HG03280 (cell line): ENCODE data around the gene PRKCE.

ENCODE experiments used
- ATAC-seq: cut with Tn5 transposase; IDR thresholded peaks from one replicate; pipeline ENCODE4 v1.9.1; 2021; ENCODE audit warnings: mild to moderate bottlenecking, moderate library complexity; ENCODE audit not compliant: unreplicated experiment

The PRKCE gene

DNA sequence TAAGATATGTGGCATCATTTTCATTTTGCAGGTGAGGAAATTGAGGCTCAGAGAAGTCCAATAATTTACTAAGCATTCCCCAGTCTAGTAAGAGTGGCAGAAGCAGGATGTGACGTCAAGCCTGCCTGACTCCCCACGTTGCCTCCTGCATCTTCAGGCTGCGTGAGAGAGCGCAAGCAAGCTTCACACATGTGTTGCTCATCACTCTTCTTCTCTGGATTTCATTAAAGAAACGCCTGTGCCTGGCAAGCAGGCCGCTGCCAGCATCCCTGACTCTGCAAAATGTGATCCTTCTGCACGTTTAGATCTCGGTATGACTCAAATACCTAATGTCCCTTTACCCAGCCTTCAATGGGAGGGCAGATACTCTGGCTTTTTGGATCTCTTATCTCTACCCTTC is 96.8 kb downstream of the PRKCE start:
- ATAC-seq = no peak

DNA sequence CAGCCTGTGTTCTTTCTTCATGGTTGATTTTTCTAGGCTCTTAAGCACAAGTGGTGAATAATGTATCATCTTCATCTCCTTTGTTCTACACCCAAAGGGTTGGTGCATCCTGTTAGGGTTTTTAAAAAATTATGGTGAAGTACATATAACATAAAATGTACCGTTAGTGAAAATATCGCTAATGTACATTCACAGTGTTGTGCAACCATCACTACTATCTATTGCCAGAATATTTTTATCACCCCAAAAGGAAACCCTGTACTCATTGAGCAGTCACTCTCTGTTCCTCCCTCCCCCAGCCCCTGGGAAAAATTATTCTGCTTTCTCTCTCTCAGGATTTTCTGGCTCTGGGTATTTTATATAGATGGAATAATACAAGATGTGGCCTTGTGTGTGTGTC is 98.5 kb downstream of the PRKCE start:
- no peak for ATAC-seq

DNA sequence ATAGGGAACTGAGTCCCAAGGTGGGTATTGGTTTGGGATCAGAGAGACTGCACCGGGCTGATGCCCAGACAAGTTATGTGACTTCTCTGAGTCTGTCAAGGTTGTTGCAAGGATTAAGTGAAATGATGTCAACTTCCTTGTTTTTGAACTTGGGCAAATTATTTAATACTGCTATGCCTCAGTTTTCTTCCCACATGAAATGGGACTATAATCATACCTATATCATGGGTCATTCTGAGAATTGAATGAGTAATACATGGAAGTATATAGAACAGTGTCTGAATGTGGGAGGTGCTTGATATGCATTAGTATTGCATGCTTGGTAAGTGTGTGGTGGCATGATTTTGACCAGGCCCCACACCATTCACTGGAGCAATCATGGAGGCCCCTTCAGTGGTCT is 99.0 kb downstream of the PRKCE start:
- ATAC-seq = no peak

DNA sequence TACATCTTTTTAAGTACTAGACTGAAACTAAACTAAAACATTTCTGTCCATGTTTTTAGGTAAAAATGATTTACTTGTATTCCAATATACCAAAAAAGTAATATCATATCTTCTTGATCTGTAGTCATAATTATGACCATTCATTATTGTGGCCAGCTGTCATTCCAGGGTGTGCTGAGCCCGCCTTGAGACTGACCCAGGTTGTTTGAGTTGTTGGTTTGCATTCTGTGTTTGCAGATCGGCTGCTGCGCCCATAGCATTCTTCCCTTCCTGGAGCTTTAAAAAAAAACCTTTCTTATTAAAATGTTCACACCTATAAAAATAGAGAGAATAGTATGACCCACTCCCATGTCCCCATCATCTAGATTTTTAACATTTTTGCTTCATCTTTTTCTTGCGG is 101.9 kb downstream of the PRKCE start:
- ATAC-seq = no peak

DNA sequence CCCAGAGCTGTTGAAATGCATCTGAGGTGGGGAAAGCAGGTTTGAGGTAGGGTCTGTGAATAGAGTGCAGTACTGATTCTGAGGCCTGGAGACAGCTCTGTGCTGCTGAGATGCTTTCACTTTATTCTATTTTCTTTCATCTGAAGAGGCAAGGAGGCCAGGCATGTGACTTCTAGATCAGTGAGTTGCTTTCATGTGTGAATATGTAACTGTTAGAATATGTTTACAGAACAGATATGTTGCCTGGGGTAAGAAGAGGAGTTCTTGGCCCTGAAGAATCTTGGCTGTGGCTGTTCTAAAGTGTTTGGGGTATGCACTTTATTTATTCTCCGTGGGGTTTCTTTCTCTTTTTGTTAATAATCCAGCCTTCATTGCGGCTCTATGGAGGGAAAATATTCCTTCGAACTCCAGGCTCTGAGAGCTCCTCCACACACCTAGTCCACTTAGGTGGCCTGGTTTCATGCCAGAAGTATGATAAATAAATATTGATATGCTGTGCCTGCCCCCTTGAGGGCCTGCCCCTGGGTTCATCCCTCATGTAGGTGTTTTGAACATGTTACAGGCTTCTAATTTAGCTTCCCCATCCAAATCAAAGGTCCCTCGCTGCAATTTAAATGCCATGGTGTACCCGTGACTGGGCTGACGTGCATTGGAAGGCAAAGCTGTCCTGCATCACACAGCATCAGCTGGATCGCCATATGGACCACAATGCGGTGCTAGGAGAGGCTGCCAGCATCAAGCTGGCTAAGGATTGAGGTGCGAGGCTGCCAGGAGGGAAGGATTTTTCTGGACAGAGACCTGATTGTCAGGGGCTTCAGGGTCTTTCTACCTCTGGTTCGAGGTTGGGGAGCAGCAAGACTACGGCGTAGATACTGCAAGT is 102.9 kb downstream of the PRKCE start:
- ATAC-seq = no peak

DNA sequence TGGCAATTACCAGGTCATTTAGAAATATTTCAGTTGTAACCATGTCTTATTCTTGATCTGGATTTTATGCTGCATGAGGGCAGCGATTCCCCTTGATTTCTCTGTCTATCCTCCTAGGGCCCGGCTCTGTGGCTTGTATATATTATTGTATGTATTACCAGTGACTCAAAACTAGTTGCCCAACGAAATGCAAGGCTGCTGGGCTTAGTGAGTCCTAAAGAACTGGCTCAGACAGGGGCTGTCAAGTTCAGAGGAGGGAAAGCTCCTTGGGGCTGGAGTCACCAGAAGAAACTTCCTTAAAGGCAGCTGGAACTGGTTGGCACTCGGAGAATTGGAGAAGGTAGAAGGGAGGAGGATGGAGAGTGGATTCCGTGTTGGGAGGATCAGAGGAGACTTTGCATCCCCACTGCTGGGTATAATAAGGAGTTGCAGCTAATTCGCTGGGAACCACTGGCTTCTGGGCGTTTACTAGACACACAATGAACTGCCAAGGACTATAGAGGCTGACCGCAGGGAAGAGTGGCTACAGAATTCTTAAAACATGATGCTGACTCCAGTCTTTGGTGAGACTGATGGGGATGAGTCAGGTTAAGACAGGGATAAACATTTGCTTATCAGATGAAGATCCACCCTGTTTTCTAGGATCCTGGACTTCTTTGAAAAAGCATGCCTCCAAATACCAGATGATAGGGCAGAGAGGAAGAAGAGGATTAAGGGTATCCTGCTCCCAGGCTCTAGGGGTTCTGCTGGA is 104.3 kb downstream of the PRKCE start:
- no peak for ATAC-seq

DNA sequence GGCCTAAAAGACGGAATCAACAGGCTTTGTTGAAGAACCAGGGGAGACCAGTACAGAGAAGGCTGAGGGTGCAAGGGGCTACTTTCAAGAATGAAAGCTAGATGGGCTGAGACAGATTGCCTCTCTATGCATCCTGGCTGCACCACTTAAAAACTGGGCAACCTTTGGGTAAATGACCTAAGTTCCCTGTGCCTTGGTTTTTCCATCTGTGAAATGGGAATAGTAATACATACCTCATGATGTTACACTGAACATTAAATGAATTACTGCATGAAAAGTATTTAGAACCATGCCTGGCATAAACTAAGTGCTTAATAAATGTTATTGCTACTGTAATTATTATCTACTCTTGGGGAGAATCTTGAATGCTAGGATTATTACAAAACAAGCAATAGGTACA is 106.5 kb downstream of the PRKCE start:
- no peak for ATAC-seq

DNA sequence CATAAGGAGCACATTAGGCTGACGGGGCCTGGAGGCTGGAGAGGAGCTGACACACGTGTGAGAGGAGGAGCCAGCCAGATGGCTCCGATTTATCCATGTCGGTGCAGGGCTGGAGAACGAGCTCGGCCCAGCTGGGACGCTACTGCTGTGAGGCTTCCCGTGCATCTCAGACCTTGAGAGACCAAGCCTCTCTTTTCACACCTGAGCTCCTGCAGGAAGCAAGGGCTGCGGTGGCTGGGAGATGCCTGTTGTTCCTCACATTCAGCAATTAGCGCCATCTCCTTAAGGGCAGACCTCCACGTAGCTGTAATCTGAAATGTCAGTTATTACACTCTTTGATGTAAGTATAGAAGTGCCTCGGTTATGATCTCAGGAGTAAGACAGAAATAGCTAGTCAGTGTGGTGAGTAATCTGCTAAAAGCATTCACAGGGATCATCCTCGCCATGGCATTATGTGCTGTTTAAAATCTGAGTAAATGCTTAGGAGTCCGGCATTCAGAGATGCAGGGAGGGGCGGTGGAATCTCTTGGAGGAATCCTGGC is 107.9 kb downstream of the PRKCE start:
- ATAC-seq = no peak

DNA sequence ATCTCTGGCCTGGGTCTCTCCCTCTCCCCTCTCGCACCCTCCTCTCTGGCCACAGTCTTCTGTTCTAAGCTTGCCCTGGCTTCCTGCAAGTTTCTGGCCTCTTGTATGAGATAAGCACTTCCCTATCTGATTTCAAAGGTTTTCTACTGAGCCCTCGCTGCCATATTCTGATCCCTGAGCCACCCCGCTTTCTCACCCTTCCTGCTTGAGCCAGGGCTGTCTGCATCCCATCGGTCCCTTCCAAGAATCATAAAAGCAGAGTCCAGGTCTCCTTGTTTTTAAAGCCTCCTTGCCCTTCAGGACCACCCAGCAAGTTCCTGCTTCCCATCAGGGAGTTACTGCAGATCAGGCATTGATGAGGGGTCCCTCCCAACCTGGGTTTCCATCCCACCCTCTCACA is 110.2 kb downstream of the PRKCE start:
- no peak for ATAC-seq

DNA sequence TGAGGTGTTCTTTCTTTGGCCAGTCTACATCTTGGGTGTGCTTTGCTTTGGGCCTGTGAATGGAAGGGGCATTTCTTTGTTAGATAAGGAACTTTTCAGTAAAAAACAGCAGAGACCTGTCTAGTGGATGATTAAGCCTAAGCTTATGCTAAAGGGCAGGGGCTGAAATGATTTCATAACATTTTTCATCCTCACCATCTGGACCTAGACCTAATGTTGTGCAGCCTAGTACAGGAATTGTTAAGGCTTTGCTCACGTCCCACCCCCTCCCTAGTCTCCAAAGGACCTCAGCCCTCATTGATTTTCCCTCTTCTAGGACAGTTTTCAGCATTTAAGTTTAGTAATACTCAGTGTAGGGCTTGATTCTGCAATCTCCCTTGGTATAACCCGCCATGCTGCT is 111.8 kb downstream of the PRKCE start:
- ATAC-seq = no peak

DNA sequence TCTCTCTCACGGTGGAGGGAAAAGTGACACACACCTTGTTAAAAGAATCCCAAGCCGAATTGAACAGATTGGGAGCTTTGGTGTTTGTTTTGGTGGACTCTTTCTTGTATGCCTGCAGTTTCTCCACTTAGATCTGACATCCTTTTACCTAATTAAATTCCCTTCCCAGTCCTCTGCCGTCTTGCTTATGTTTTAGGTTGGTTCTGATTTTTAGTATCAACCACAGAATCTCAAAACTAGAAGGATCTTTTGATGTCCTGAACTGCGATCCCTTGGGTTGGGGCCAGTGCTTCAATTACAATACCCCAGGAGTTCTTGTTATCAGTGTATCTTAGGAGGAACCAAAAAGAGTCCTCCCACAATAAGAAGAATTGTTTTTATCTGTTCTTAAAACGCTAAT is 112.3 kb downstream of the PRKCE start:
- no peak for ATAC-seq

DNA sequence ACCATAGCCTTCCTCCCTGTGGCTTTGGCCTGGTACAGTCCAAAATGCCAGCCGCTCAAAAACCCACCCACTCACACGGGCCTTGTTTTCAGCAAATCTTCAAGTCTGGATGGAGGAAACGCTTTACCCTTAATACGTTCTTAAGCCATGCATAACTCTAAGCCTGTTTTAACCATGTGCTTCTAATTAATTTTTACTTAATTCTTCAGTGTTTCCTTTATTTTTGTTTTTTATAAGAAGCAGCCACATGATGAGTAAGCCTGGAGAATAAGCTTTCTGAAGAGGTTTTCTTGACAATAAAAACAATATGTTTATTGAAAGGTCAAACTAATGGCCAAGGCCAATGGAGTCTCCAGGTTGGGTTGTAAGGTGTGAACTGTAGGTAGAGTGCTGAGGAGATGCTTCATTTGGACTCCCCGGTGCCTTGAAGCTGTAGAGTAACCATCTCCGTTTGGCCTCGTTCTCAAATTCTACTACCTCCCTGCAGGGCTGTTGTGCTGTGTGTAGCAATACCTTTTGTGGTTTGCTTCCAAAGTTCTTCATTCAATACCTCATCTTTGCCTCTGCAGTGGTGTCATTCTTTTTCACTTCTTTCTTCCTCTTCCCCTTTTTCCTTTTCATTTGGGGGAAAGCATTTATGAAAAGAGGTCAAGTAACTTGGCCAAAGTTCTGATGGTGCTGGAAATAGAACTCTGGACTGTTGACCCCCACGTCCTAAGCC is 113.7 kb downstream of the PRKCE start:
- no peak for ATAC-seq

DNA sequence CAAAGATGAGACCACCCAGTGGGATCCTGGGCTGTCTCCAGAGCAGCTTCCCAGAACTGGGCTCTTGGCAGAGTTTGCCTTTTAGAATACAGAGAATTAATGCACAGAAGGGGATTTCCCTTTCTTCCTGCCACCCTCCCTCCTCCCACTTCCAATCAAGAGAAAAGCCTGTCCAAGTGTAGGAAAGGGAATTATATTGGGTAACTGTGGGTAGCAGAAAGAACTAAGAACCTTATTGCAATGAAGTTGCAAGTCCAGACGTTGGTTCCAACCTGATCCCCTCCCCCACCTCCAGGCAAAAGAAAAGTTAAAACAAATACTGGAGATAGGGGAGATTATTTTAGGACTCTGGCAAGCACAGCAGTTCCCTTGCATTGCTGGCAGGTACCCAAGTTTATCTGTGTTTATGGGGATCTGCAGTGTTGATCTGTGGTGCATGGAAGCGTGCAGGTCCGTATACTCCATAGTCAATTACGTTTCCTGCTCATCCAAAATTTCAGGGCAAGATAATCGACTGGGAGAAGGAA is 114.3 kb downstream of the PRKCE start:
- ATAC-seq = no peak

DNA sequence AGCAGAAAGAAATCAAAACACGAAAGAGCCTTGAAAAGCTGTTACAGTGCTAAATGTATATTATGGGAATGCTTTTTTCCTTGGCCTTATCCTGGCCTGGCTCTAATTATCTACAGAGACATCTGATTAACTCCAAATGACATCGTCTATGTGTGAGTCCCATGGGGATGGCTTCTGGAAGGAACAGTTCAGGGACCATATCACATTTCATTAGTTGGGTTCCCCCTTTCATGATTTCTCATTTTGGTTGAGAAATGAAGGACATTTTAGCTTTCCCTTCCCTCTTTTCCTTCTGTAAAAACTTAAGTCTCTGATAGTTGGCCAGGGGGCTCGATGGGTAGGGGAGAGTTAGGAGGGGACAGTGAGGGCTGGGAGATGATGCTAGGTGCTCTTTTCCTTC is 116.7 kb downstream of the PRKCE start:
- no peak for ATAC-seq

DNA sequence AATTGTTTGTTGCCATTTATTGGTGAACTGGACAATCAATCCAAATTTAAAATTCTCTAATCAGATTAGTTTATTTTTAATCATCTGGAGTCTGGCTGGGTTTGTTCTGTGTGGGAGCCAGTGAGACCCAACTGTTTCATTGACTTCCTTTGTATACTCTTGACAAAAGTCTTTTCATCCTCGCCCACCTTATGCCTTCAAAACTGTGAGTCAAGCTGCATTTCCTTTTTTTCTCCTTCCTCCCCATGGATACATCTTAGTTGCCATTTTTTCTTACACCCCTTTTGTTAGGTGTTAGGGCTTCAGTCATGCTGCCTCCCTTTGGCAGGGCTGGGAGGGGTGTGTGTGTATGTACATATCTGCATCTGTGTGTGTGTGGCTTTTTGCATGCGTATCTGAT is 117.6 kb downstream of the PRKCE start:
- ATAC-seq = no peak

DNA sequence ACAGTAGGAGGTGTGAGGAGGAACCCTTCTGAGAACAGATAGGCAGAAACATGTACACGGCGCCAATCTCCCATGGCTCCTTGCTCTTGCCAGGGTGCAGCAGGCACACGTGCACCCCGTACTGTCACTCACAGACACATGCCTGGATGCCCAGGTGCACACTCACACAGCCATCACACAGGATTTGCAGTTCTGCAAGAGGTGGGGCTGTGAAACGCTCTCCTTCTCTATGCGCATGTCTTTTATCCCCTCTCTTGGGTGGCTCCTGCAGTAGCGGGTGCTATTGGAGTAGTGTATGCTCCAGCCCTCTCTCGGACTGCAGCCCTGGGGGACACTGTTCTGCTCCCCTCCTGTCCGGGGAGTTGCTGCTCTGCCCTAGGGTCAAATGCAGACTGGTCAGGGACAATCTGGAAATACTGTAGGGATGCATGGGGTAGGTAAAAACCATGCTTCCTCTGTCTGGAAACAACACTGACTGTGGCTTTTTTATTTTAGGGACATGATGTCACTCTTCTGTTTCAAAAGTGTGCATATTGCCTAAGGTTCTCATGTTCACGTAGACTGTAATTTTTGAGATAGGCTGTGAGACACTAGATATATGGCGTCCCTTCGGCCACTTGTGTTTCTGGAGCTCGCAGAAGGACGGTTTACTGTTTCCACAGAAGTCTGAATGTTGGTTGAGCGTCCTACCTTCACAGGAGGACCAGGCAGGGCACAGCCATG is 118.5 kb downstream of the PRKCE start:
- ATAC-seq = no peak

DNA sequence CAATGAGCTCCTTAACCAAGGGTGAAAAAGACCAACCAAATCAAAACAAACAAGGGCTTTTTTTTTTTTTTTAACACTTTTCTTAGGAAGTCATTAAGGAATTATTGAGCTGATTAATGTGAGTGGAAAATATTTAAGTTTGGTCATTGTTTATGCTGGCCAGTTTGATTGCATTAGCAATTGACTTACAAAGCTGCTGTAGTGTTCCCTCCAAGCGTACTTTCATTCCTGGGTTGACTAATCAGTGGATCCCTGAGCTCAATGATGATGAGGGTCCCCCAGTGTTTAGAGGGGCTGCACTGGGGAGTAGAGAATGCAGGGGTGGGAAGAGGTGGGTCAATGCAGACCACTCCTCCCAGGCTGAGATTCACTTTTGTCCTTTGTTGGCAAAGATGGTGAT is 119.3 kb downstream of the PRKCE start:
- ATAC-seq = no peak

DNA sequence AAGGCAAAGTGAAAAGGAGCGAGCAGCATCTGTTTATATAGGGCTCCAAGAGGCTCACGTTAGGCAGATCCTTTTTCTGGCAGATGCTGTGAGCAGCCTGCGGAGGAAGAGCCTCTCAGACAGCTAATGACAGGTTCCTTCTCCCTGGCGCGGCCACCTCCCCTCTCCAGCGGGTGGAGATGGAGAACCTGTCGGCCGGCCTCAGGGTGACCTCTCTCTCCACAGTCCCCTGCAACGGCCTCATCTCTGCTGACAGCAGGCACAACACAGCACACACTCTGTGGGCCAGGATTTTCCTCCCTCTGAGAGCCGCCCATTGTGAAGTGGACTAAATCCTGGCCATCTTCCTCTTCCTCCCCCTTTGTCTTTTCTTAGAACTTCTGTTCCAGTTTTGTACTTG is 119.8 kb downstream of the PRKCE start:
- ATAC-seq = no peak

DNA sequence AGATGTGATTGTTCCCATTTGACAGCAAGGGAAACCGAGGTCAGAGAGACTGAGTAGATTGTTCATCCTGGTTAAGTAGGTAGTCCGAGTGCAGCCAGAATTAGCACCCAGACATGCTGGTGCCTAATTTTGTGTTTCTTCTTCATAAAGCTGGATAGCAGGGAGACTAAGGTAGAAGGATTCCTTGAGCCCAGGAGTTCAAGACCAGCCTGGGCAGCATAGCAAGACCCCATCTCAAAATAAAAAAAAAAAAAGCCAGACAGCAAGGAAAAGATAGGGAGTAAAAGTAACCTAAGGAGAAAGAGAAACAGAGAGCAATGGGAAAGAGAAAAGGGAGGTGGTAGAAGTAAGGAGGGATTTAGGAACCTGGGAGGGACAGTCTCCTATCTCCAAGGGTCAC is 120.6 kb downstream of the PRKCE start:
- ATAC-seq = no peak

DNA sequence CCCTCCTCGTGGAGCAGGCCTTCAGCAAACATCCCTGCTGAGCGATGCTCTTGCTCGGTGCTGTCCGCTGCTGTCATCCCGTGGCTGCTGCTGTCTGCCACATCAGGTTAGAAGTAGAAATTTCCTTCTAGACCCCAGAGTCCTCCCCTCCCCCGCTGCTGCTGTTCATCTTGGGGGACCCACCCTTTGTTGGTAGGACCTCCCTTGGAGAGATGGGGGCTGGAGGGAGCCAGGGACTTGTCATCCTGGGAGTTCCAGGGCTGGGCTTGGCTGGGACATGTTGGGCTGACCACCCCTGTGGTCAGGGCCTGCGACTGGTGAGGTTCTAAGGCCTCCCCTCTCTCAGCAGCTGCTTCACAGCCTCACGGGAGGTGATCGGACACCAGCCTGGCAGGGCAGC is 122.4 kb downstream of the PRKCE start:
- no peak for ATAC-seq
